SU-DHL-6 (cell line): ENCODE results near the gene ZC2HC1B.

ENCODE experiments used
- H2AFZ ChIP-seq: fragments of 200-600 bp; sonication (generic); 2 replicates; pipeline ENCODE4 v1.6.1; 2014; ENCODE audit warnings: low read depth, mild to moderate bottlenecking, moderate library complexity, mixed read lengths, antibody characterized with exemption, low read length; ENCODE audit not compliant: severe bottlenecking
- H3F3A ChIP-seq: fragments of 200-600 bp; shearing (Covaris generic); 2 replicates; pipeline ENCODE4 v1.6.0; 2016; ENCODE audit warnings: antibody characterized with exemption, mild to moderate bottlenecking; ENCODE audit not compliant: insufficient read depth
- H3K27ac ChIP-seq: fragments of 200-600 bp; sonication (generic); 2 replicates; pipeline ENCODE4 v1.5.1; 2016; ENCODE audit warnings: low read depth, mild to moderate bottlenecking, low read length, moderate library complexity, mixed read lengths
- H3K27me3 ChIP-seq: fragments of 200-600 bp; sonication (generic), shearing (Covaris generic); 2 replicates; pipeline ENCODE4 v1.6.0; 2014; ENCODE audit warnings: mild to moderate bottlenecking, low read length
- H3K36me3 ChIP-seq: fragments of 200-600 bp; sonication (generic); 2 replicates; pipeline ENCODE4 v1.6.1; 2014; ENCODE audit warnings: mild to moderate bottlenecking, low read length, mixed read lengths
- H3K4me2 ChIP-seq: fragments of 300-600, 200-600 bp; shearing (Covaris generic), sonication (generic); 2 replicates; pipeline ENCODE4 v1.6.0; 2014; ENCODE audit warnings: low read length, low read depth, mild to moderate bottlenecking; ENCODE audit not compliant: poor library complexity, severe bottlenecking
- H3K4me3 ChIP-seq: fragments of 200-600 bp; sonication (generic); 2 replicates; pipeline ENCODE4 v1.5.1; 2014; ENCODE audit warnings: antibody characterized with exemption, low read length, mild to moderate bottlenecking, mixed read lengths; ENCODE audit not compliant: insufficient read depth, poor library complexity, severe bottlenecking
- H3K79me2 ChIP-seq: fragments of 200-600 bp; sonication (generic); 2 replicates; pipeline ENCODE4 v1.6.1; 2014; ENCODE audit warnings: mild to moderate bottlenecking, low read length, moderate library complexity; ENCODE audit not compliant: insufficient read depth
- H3K9ac ChIP-seq: fragments of 200-600 bp; sonication (generic); 2 replicates; pipeline ENCODE4 v1.7.0; 2014; ENCODE audit warnings: mild to moderate bottlenecking, low read length
- H3K9me2 ChIP-seq: fragments of 200-600 bp; sonication (generic); replicated peaks from 2 replicates; pipeline ENCODE4 v1.6.1; 2014; ENCODE audit warnings: low read length; ENCODE audit not compliant: insufficient read depth
- H3K9me3 ChIP-seq: fragments of 200-600 bp; sonication (generic); 2 replicates; pipeline ENCODE4 v1.6.1; 2014; ENCODE audit warnings: low read length, mixed read lengths; ENCODE audit not compliant: insufficient read depth
- H4K20me1 ChIP-seq: fragments of 200-600 bp; sonication (generic); 2 replicates; pipeline ENCODE4 v1.6.1; 2014; ENCODE audit warnings: low read depth, mild to moderate bottlenecking, antibody characterized with exemption, low read length, moderate library complexity, mixed read lengths
- EZH2phosphoT487 ChIP-seq: fragments of 200-600 bp; sonication (generic), shearing (Covaris generic); conservative IDR thresholded peaks from 2 replicates; pipeline ENCODE4 v1.6.1; 2018; ENCODE audit warnings: mild to moderate bottlenecking, antibody characterized with exemption, low read length, moderate library complexity, mixed read lengths
- TF ChIP-seq, protein P1 (sequence below): fragments of 200-600 bp; sonication (generic); IDR thresholded peaks from one replicate; pipeline ENCODE4 v1.5.1; 2017; ENCODE audit warnings: antibody characterized with exemption, mild to moderate bottlenecking, low read length, moderate library complexity; ENCODE audit not compliant: insufficient read depth, poor library complexity, severe bottlenecking

ZC2HC1B gene

DNA sequence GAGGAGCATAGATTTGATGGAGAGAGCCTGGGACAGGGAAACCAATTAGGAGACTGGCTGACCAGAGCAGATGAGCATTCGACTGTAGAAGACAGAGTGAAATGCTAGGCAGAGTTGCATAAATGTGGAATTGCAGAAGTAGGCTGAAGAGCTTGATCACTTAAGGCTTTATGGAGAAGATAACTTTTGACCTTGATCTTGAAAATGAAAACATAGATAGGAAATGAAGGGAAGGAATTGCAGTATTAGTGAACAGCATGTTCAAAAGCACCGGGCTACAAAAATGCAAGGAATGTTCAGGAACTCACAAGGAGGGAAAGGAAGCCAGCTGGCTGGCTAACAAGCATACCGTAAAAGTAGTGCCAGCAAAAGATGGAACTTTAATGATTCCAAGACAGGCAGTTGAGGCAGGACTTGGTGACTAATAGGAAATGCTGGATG is 41.7 kb upstream of the ZC2HC1B start:
- Histone ChIP-seq H2AFZ (no peak overlapping the region), H3K9me2 (no peaks in the 10 kb centered on the region), H3K4me2 (no peak overlapping the region), H3K27me3 (no peaks in the 10 kb centered on the region), H3K27ac (no peak overlapping the region), H3F3A (no peaks in the 10 kb centered on the region), H3K79me2 (no peaks in the 10 kb centered on the region), H4K20me1 (no peaks in the 10 kb centered on the region), H3K36me3 (no peaks in the 10 kb centered on the region), H3K9me3 (no peaks in the 10 kb centered on the region), H3K4me3 (no peak overlapping the region), H3K9ac (no peak overlapping the region)
- TF ChIP-seq, protein P1, sequence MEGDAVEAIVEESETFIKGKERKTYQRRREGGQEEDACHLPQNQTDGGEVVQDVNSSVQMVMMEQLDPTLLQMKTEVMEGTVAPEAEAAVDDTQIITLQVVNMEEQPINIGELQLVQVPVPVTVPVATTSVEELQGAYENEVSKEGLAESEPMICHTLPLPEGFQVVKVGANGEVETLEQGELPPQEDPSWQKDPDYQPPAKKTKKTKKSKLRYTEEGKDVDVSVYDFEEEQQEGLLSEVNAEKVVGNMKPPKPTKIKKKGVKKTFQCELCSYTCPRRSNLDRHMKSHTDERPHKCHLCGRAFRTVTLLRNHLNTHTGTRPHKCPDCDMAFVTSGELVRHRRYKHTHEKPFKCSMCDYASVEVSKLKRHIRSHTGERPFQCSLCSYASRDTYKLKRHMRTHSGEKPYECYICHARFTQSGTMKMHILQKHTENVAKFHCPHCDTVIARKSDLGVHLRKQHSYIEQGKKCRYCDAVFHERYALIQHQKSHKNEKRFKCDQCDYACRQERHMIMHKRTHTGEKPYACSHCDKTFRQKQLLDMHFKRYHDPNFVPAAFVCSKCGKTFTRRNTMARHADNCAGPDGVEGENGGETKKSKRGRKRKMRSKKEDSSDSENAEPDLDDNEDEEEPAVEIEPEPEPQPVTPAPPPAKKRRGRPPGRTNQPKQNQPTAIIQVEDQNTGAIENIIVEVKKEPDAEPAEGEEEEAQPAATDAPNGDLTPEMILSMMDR: no peak
- no peak for TF ChIP-seq EZH2phosphoT487

DNA sequence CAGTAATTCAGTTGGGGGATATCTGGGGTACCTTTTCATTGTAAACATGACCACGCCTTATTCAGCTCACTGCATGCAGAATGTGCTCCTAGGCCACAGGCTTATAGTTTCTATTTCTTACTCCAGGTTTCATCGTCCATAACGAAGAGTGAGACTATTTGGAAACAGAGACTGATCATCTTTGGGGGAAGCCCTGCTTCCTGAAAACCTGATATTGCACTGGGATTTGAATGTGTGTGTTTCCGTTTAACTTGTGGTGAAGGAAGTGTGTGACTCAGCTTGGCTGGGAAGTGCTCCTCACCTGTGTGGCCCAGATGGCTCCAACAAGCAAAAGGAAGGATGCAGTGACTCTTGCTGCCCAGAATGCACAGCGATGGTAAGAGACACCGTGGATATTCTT is 40.7 kb upstream of the ZC2HC1B start:
- Histone ChIP-seq H4K20me1 (no peaks in the 10 kb centered on the region), H3K9ac (no peak overlapping the region), H3K27ac (no peak overlapping the region), H3K4me2 (no peak overlapping the region), H3K27me3 (no peaks in the 10 kb centered on the region), H3K4me3 (no peak overlapping the region), H2AFZ (no peak overlapping the region), H3F3A (no peaks in the 10 kb centered on the region), H3K36me3 (no peaks in the 10 kb centered on the region), H3K79me2 (no peaks in the 10 kb centered on the region), H3K9me3 (no peaks in the 10 kb centered on the region), H3K9me2 (no peaks in the 10 kb centered on the region)
- TF ChIP-seq EZH2phosphoT487: no peak
- TF ChIP-seq, protein P1: no peak

- TF ChIP-seq, protein P1: no peak
- no peak for TF ChIP-seq EZH2phosphoT487
- H2AFZ ChIP-seq: no peak overlapping the region
- no peaks in the 10 kb centered on the region for H3F3A ChIP-seq
- H3K27ac ChIP-seq: no peak overlapping the region
- no peaks in the 10 kb centered on the region for H4K20me1 ChIP-seq
- H3K4me2 ChIP-seq: no peak overlapping the region
- no peaks in the 10 kb centered on the region for H3K36me3 ChIP-seq
- H3K27me3 ChIP-seq: no peaks in the 10 kb centered on the region
- H3K9me3 ChIP-seq: no peaks in the 10 kb centered on the region
- no peak overlapping the region for H3K9ac ChIP-seq
- no peaks in the 10 kb centered on the region for H3K79me2 ChIP-seq
- H3K9me2 ChIP-seq: no peaks in the 10 kb centered on the region
- H3K4me3 ChIP-seq: no peak overlapping the region
These were observed 35.7 kb upstream of the ZC2HC1B start for GRCh38 chr6:143828572-143828971.
